HepG2 (cell line): ENCODE results near the gene NOP9. TPM values are rescaled to one million over a fixed set of nuclear protein-coding genes. Genes with fewer than 3 reads are reported as not detected.

Experiments
- ATAC-seq: fragments of 200-7000 bp; cut with Tn5 transposase; 3 replicates; pipeline ENCODE4 v1.9.1; 2020; ENCODE audit warnings: mild to moderate bottlenecking, moderate library complexity
- BruUV-seq: library from RNA; stranded (reverse); fragments of 400-500 nt; replicated peaks from 2 replicates; lab custom pipeline; 2021; lab: Mats Ljungman, UMichigan
- CTCF ChIA-PET: fragments of 300-600 bp; formaldehyde crosslinking; extraction: SDS; loops from one replicate; lab custom pipeline; 2021; ENCODE audit warnings: low total read pairs, inconsistent platforms, low intra/inter-chr PET ratio; lab: Yijun Ruan, JAX
- POLR2A ChIA-PET: fragments of 350-600 bp; sonication (Branson Sonifier 250); formaldehyde crosslinking; loops from one replicate; lab custom pipeline; 2020; ENCODE audit warnings: antibody characterized with exemption, inconsistent platforms; lab: Yijun Ruan, JAX
- DNase-seq: peaks from one replicate; pipeline ENCODE4 v3.0.0-alpha.2; 2015; ENCODE audit warnings: low spot score
- FAIRE-seq: peaks from 3 replicates; lab custom pipeline; 2011; peaks lifted over from hg19 to GRCh38; lab: Jason Lieb, UNC
- H2AFZ ChIP-seq: one replicate; pipeline ENCODE4 v1.6.1; 2011; ENCODE audit warnings: low read length, inconsistent platforms
- H3K27ac ChIP-seq: fragments of 300-600 bp; 3 replicates; pipeline ENCODE4 v1.8.0; 2011; ENCODE audit warnings: mixed run types, mild to moderate bottlenecking, mixed read lengths, low read length, inconsistent platforms; ENCODE audit not compliant: insufficient read depth; ENCODE audit errors: extremely low read length
- H3K27me3 ChIP-seq, 2 experiments: fragments of 200-600 bp in 1 of 2; 2 replicates in 1 of 2; 3 replicates in 1 of 2; pipeline versions ENCODE4 v1.6.0 to v1.8.0; 2011; ENCODE audit warnings: low read length in 2 of 2, mild to moderate bottlenecking in 2 of 2, moderate library complexity in 2 of 2, inconsistent platforms in 1 of 2; ENCODE audit not compliant: insufficient read depth in 2 of 2, control insufficient read depth in 1 of 2
- H3K36me3 ChIP-seq, 2 experiments: fragments of 200-600 bp in 1 of 2; replicated peaks in 1 of 2; 2 replicates in 1 of 2; 3 replicates in 1 of 2; pipeline versions ENCODE4 v1.5.1 to v1.8.0; 2011; ENCODE audit warnings: low read length in 2 of 2, inconsistent platforms in 1 of 2; ENCODE audit not compliant: insufficient read depth in 2 of 2, control insufficient read depth in 1 of 2
- H3K4me1 ChIP-seq: 2 replicates; pipeline ENCODE4 v1.5.1; 2012; ENCODE audit warnings: low read length, inconsistent platforms; ENCODE audit not compliant: insufficient read depth
- H3K4me2 ChIP-seq: 2 replicates; pipeline ENCODE4 v1.6.0; 2011; ENCODE audit warnings: low read depth, low read length, inconsistent platforms
- H3K4me3 ChIP-seq, 3 experiments: fragments of 200-600 bp in 1 of 3; sonication (generic), shearing (Covaris generic) in 1 of 3; replicated peaks in 1 of 3; 2 replicates each; pipeline ENCODE4 v1.5.1; 2011 to 2016; ENCODE audit warnings: low read length in 3 of 3, inconsistent platforms in 2 of 3, low read depth in 2 of 3, mild to moderate bottlenecking in 2 of 3, control low read depth in 1 of 3, mixed read lengths in 1 of 3; ENCODE audit not compliant: insufficient read depth in 1 of 3
- H3K79me2 ChIP-seq: one replicate; pipeline ENCODE4 v1.6.1; 2011; ENCODE audit warnings: low read length, inconsistent platforms; ENCODE audit not compliant: insufficient read depth
- H3K9ac ChIP-seq: 2 replicates; pipeline ENCODE4 v1.6.0; 2011; ENCODE audit warnings: mild to moderate bottlenecking, low read depth, low read length, inconsistent platforms; ENCODE audit not compliant: insufficient read depth
- H3K9me3 ChIP-seq: 2 replicates; pipeline ENCODE4 v1.5.1; 2012; ENCODE audit warnings: mild to moderate bottlenecking, low read length
- H4K20me1 ChIP-seq: 2 replicates; pipeline ENCODE4 v1.6.0; 2011; ENCODE audit warnings: inconsistent platforms, mild to moderate bottlenecking, low read length, moderate library complexity; ENCODE audit not compliant: insufficient read depth
- BHLHE40 ChIP-seq: IDR thresholded peaks from 2 replicates; pipeline ENCODE4 v1.6.1; 2011; ENCODE audit warnings: low read length, improper control_type of control experiment
- EHMT2 ChIP-seq: fragments of 200-600 bp; sonication (generic); IDR thresholded peaks from 2 replicates; pipeline ENCODE4 v1.7.0; 2017; ENCODE audit warnings: antibody characterized with exemption, low read depth, low read length, borderline replicate concordance
- EZH2 ChIP-seq: conservative IDR thresholded peaks from 2 replicates; pipeline ENCODE4 v1.6.1; 2012; ENCODE audit warnings: mild to moderate bottlenecking, low read depth, low read length, moderate library complexity
- HCFC1 ChIP-seq: fragments of 150-350 bp; IDR thresholded peaks from 2 replicates; pipeline ENCODE4 v1.6.1; 2014; ENCODE audit warnings: low read depth, low read length
- IKZF4 ChIP-seq: sonication (generic); formaldehyde crosslinking; IDR thresholded peaks from 2 replicates; pipeline ENCODE4 v1.5.1; 2020; ENCODE audit warnings: borderline replicate concordance, mild to moderate bottlenecking, low read depth, missing genetic modification reagents; ENCODE audit errors: not compliant biosample characterization
- SALL2 ChIP-seq: sonication (generic); formaldehyde crosslinking; IDR thresholded peaks from 2 replicates; pipeline ENCODE4 v1.8.1; 2023; ENCODE audit warnings: mild to moderate bottlenecking, missing genetic modification reagents, inconsistent platforms
- SMARCE1 ChIP-seq: fragments of 450-650 bp; IDR thresholded peaks from 2 replicates; pipeline ENCODE4 v1.6.1; 2017; ENCODE audit warnings: borderline replicate concordance
- TAF1 ChIP-seq: sonication (generic); formaldehyde crosslinking; IDR thresholded peaks from 2 replicates; pipeline ENCODE4 v1.4.0; 2020; ENCODE audit warnings: missing genetic modification reagents
- U2AF1 ChIP-seq: fragments of 200-400 bp; formaldehyde crosslinking; optimal IDR thresholded peaks from 2 replicates; pipeline ENCODE3; 2017; ENCODE audit warnings: mild to moderate bottlenecking, low read depth, low read length
- ZBTB43 ChIP-seq: sonication (generic); formaldehyde crosslinking; conservative IDR thresholded peaks from 2 replicates; pipeline ENCODE4 v1.4.0; 2020; ENCODE audit warnings: missing genetic modification reagents
- ZEB1 ChIP-seq: IDR thresholded peaks from 2 replicates; pipeline ENCODE4 v1.6.1; 2012; ENCODE audit warnings: mild to moderate bottlenecking, low read depth, inconsistent platforms; ENCODE audit not compliant: insufficient replicate concordance
- ZFP90 ChIP-seq: sonication (generic); formaldehyde crosslinking; IDR thresholded peaks from 2 replicates; pipeline ENCODE4 v1.8.0; 2022; ENCODE audit warnings: missing genetic modification reagents, mild to moderate bottlenecking, inconsistent platforms, borderline replicate concordance
- ZKSCAN1 ChIP-seq: fragments of 150-350 bp; IDR thresholded peaks from 2 replicates; pipeline ENCODE4 v1.6.1; 2014; ENCODE audit warnings: low read length
- ZNF264 ChIP-seq: sonication (generic); formaldehyde crosslinking; IDR thresholded peaks from 2 replicates; pipeline ENCODE4 v1.4.0; 2020; ENCODE audit warnings: missing genetic modification reagents
- ZNF317 ChIP-seq: sonication (generic); formaldehyde crosslinking; IDR thresholded peaks from 2 replicates; pipeline ENCODE4 v1.5.0; 2020; ENCODE audit warnings: mild to moderate bottlenecking, missing genetic modification reagents
- ZNF382 ChIP-seq: sonication (generic); formaldehyde crosslinking; IDR thresholded peaks from 2 replicates; pipeline ENCODE4 v1.5.0; 2020; ENCODE audit warnings: missing genetic modification reagents, mild to moderate bottlenecking, borderline replicate concordance
- ZNF503 ChIP-seq: sonication (generic); formaldehyde crosslinking; IDR thresholded peaks from 2 replicates; pipeline ENCODE4 v1.4.0; 2020; ENCODE audit warnings: missing genetic modification reagents
- ZSCAN12 ChIP-seq: sonication (generic); formaldehyde crosslinking; IDR thresholded peaks from 2 replicates; pipeline ENCODE4 v1.9.0; 2021; ENCODE audit warnings: mild to moderate bottlenecking, missing genetic modification reagents
- WGBS: methylation state at CpG from one replicate; pipeline ENCODE4 v1.1.6; 2017; ENCODE audit warnings: low lambda C conversion rate; 5-methylcytosine and 5-hydroxymethylcytosine counted together
- in situ Hi-C: cut with HindIII; loops from 2 replicates; pipeline ENCODE4 v1.10.0; 2017; ENCODE audit warnings: low pct_unique_long_range_greater_than_20kb; ENCODE audit not compliant: extremely low pct_ligation_motif_present
- intact Hi-C: fragments of 100-400 bp; cut with micrococcal nuclease; formaldehyde crosslinking; loops from one replicate; pipeline ENCODE4 v1.10.0; 2022; ENCODE audit not compliant: unreplicated experiment
- polyA plus RNA-seq, 8 experiments: library from polyadenylated mRNA; depleted of rRNA in 3 of 8; stranded (reverse) in 7 of 8; unstranded in 1 of 8; fragments of >200 nt; fragmentation: Illumina TruSeq in 4 of 8; extraction: Trizol in 4 of 8; gene quantifications; 2 replicates each; pipeline versions ENCODE4 v1.2.1 to v1.2.3, GENCODE V29; 2011 to 2016; ENCODE audit warnings: low read depth in 4 of 8, missing spikeins in 1 of 8, mixed read lengths in 1 of 8; ENCODE audit not compliant: insufficient read depth in 1 of 8
- total RNA-seq, 5 experiments: library from RNA; depleted of rRNA; stranded (reverse); fragments of >200 nt; fragmentation: Illumina TruSeq; extraction: Trizol; gene quantifications; 2 replicates each; pipeline ENCODE4 v1.2.3, GENCODE V29; 2016; ENCODE audit warnings: low read depth in 1 of 5

NOP9 gene
- total and polyA plus RNA-seq, 2 of the 13 experiments (the other 11 are each of a cell fraction or from before 2014, with no cell fraction given) = 24.5 to 61.6 TPM

DNA sequence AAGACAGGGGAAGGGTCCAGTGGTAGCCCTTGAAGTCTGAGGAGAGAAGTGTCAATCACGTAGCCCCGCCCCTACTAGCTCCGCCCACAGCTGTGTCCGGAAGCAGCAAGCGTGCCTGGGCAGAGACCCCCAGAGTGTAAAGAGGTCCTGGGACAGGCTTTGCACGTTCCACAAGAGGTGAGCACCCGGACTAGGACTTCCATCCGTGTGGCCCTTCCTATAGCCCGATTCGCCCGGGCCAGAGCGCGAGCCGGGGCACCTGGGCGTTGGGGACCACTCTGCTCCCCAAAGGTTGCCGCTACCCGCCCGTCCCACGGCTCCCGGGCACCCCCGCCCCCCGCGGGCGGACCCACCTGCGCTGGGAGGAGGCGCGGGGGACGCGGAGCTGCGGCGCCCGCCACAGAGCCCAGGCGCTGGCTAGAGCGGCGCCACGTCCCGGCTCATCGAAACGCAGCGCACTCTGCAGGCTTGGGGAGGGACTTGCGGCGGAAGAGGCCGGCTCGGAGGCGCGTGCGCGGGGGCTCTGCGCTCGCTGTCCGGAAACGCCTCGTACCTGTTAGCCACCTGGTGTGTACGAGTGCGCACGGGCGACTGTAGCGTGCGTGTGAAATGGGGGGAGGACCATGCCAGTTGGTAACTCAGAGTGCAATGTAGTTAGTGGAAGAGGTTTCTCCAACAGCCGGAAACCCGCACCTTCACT is 28.4 kb upstream of the NOP9 start, which contains the start of gene RABGGTA:
TSS of gene RABGGTA (minus strand) at position 464 of the 700 bp plus-strand sequence. CDS start 482 bp downstream, outside the sequence.
- WGBS = 1% methylated on average over 61 of the region's 61 CpGs
- peak within 1 kb of the TSS; percentile 78 to 96 (median 78) for H3K4me3 ChIP-seq
- H3K9ac ChIP-seq = peak within 1 kb of the TSS; percentile 98
- FAIRE-seq (peak; percentile 76), DNase-seq (peak; percentile 96), ATAC-seq (peak; percentile 95)
- BruUV-seq = no TSS peak
- peaks cover 16 to 26% of the 10 kb centered on the region in 2 experiments; a peak in 4 of 5 replicates for H3K36me3 ChIP-seq
- POLR2A ChIA-PET = interaction anchor here (0.6 to 16.5 kb wide), 55 partner anchors 9 to 1434 kb away, joined by 3 to 435 read pairs (median 7); partner anchors contain the start of genes AJUBA, BCL2L2, CARMIL3 and CBLN3
- peaks cover 7% of the 10 kb centered on the region for H3K79me2 ChIP-seq
- peaks cover 22% of the 10 kb centered on the region for H3K4me1 ChIP-seq
- H3K9me3 ChIP-seq = no peaks in the 10 kb centered on the region
- intact Hi-C loops (loop anchor here (1.0 to 2.0 kb wide), 4 partner anchors 19 to 54 kb away; partner anchors contain the start of gene MDP1), in situ Hi-C loops (no loop called here)
- peak within 1 kb of the TSS; percentile 97 for H3K4me2 ChIP-seq
- H2AFZ ChIP-seq = peak within 1 kb of the TSS; percentile 75
- no peaks in the 10 kb centered on the region for H4K20me1 ChIP-seq
- CTCF ChIA-PET = interaction anchor here (0.6 to 2.8 kb wide), 4 partner anchors 26 to 76 kb away, joined by 3 to 33 read pairs (median 10); partner anchors contain the start of genes MDP1 and TINF2
- no peaks in the 10 kb centered on the region; a peak in 1 of 5 replicates for H3K27me3 ChIP-seq
- peak within 1 kb of the TSS; percentile 92 for H3K27ac ChIP-seq
- TF ChIP-seq BHLHE40 = peak; percentile 78
- TF ChIP-seq SMARCE1 = no peak
- TF ChIP-seq IKZF4 (CRISPR knock-in tag) = peak; percentile 91
- peak; percentile 99 for TF ChIP-seq ZNF264 (CRISPR knock-in tag)
- no peak for TF ChIP-seq EZH2
- TF ChIP-seq ZNF382 (CRISPR knock-in tag) = no peak
- TF ChIP-seq HCFC1 = peak; percentile 67; the same call in 1 of the 2 replicates
- no peak; the same call in 1 of the 2 replicates for TF ChIP-seq ZKSCAN1
- peak; percentile 95 for TF ChIP-seq ZNF317 (CRISPR knock-in tag)
- TF ChIP-seq ZEB1 = no peak
- TF ChIP-seq ZNF503 (CRISPR knock-in tag) = peak; percentile 99
- TF ChIP-seq EHMT2 = no peak
- TF ChIP-seq TAF1 (CRISPR knock-in tag) = peak; percentile 90
- peak; percentile 98 for TF ChIP-seq ZBTB43 (CRISPR knock-in tag)
- peak; percentile 100 for TF ChIP-seq SALL2 (CRISPR knock-in tag)
- peak; percentile 97 for TF ChIP-seq ZSCAN12 (CRISPR knock-in tag)
- peak; percentile 99 for TF ChIP-seq ZFP90
- peak; percentile 99 for TF ChIP-seq U2AF1
